Progenitor cell of endocrine pancreas (in vitro differentiated cells): Measurements from ENCODE around the gene C3orf20. TPM values are rescaled to one million over a fixed set of nuclear protein-coding genes. Genes with fewer than 3 reads are reported as not detected.

Experiments used
- DNase-seq: peaks from one replicate; pipeline ENCODE4 v3.0.0; 2021; ENCODE audit warnings: low spot score; ENCODE audit not compliant: unreplicated experiment
- H3K27ac Mint-ChIP-seq: 2 replicates; pipeline ENCODE4 v1.8.0; 2021; ENCODE audit warnings: mild to moderate bottlenecking, moderate library complexity, mixed read lengths
- H3K27me3 Mint-ChIP-seq: 2 replicates; pipeline ENCODE4 v1.8.0; 2021; ENCODE audit warnings: mixed read lengths
- H3K36me3 Mint-ChIP-seq: 2 replicates; pipeline ENCODE4 v1.8.0; 2022; ENCODE audit warnings: mixed read lengths; ENCODE audit not compliant: insufficient read depth
- H3K4me1 Mint-ChIP-seq: 2 replicates; pipeline ENCODE4 v1.8.0; 2021; ENCODE audit warnings: low read depth, mixed read lengths
- H3K4me3 Mint-ChIP-seq: 2 replicates; pipeline ENCODE4 v1.8.0; 2021; ENCODE audit warnings: low read depth, mild to moderate bottlenecking, moderate library complexity, mixed read lengths
- H3K9me3 Mint-ChIP-seq: 2 replicates; pipeline ENCODE4 v1.8.0; 2021; ENCODE audit warnings: low read depth, mixed read lengths
- CTCF ChIP-seq: fragments of 200-600 bp; sonication (generic); IDR thresholded peaks from one replicate; pipeline ENCODE4 v1.5.0; 2021; ENCODE audit warnings: antibody characterized with exemption, mild to moderate bottlenecking; ENCODE audit not compliant: unreplicated experiment
- total RNA-seq: library from RNA; stranded (reverse); gene quantifications from 2 replicates; pipeline ENCODE4 v1.2.1, GENCODE V29; 2021

The C3orf20 gene
- total RNA-seq, 1 donor from 2014 or later: 0.19 TPM

- H3K27me3 Mint-ChIP-seq: peaks cover under 1% of the 10 kb centered on the region
- no peaks in the 10 kb centered on the region for H3K4me1 Mint-ChIP-seq
- no peak overlapping the region for H3K27ac Mint-ChIP-seq
- H3K36me3 Mint-ChIP-seq: no peaks in the 10 kb centered on the region
- TF ChIP-seq CTCF: no peak
- no peak overlapping the region for H3K4me3 Mint-ChIP-seq
- no peak for DNase-seq
- H3K9me3 Mint-ChIP-seq: no peaks in the 10 kb centered on the region
Observed at GRCh38 chr3:14699643-14700042, 24.7 kb downstream of the C3orf20 start.

GRCh38 chr3:14700891-14701290 is 25.9 kb downstream of the C3orf20 start:
- DNase-seq: no peak
- Mint-ChIP-seq H3K4me1 (no peaks in the 10 kb centered on the region), H3K27ac (no peak overlapping the region), H3K27me3 (peaks cover 6% of the 10 kb centered on the region), H3K36me3 (no peaks in the 10 kb centered on the region), H3K4me3 (no peak overlapping the region), H3K9me3 (no peaks in the 10 kb centered on the region)
- no peak for TF ChIP-seq CTCF

- peaks cover 6% of the 10 kb centered on the region for H3K27me3 Mint-ChIP-seq
- H3K4me3 Mint-ChIP-seq: no peak overlapping the region
- no peak for TF ChIP-seq CTCF
- no peaks in the 10 kb centered on the region for H3K4me1 Mint-ChIP-seq
- no peak for DNase-seq
- H3K36me3 Mint-ChIP-seq: no peaks in the 10 kb centered on the region
- H3K9me3 Mint-ChIP-seq: no peaks in the 10 kb centered on the region
- peak overlapping the region; percentile 25 for H3K27ac Mint-ChIP-seq
Observed at GRCh38 chr3:14701676-14702075, 26.7 kb downstream of the C3orf20 start.

GRCh38 chr3:14703128-14703750 is 28.3 kb downstream of the C3orf20 start:
- Mint-ChIP-seq H3K4me1 (no peaks in the 10 kb centered on the region), H3K9me3 (no peaks in the 10 kb centered on the region), H3K27ac (no peak overlapping the region), H3K36me3 (no peaks in the 10 kb centered on the region), H3K27me3 (peaks cover 6% of the 10 kb centered on the region), H3K4me3 (no peak overlapping the region)
- no peak for DNase-seq
- TF ChIP-seq CTCF: no peak

GRCh38 chr3:14703791-14704190 is 28.9 kb downstream of the C3orf20 start:
- no peaks in the 10 kb centered on the region for H3K9me3 Mint-ChIP-seq
- no peak overlapping the region for H3K4me3 Mint-ChIP-seq
- H3K36me3 Mint-ChIP-seq: no peaks in the 10 kb centered on the region
- no peak overlapping the region for H3K27ac Mint-ChIP-seq
- TF ChIP-seq CTCF: no peak
- H3K27me3 Mint-ChIP-seq: peaks cover 6% of the 10 kb centered on the region
- no peak for DNase-seq
- no peaks in the 10 kb centered on the region for H3K4me1 Mint-ChIP-seq
